Rectal smooth muscle tissue (tissue), 1 donor: ENCODE measurements around the gene CEP192.
"Not testable (repeated sequence)": the region's sequence is repeated elsewhere in the genome, so short reads cannot be mapped to it uniquely, and the experiment has no call there.

Experiments
- H3K27ac ChIP-seq: one replicate; pipeline ENCODE4 v1.7.0; 2013; ENCODE audit warnings: low read depth, low read length, inconsistent platforms
- H3K27me3 ChIP-seq: one replicate; pipeline ENCODE4 v1.7.0; 2013; ENCODE audit warnings: low read length; ENCODE audit not compliant: control insufficient read depth, insufficient read depth
- H3K36me3 ChIP-seq: one replicate; pipeline ENCODE4 v1.7.0; 2013; ENCODE audit warnings: low read length; ENCODE audit not compliant: control insufficient read depth, insufficient read depth
- H3K4me1 ChIP-seq: one replicate; pipeline ENCODE4 v1.7.0; 2013; ENCODE audit warnings: low read length; ENCODE audit not compliant: control insufficient read depth, insufficient read depth
- H3K4me3 ChIP-seq: one replicate; pipeline ENCODE4 v1.7.0; 2013; ENCODE audit warnings: low read length
- H3K9ac ChIP-seq: one replicate; pipeline ENCODE4 v1.7.0; 2013; ENCODE audit warnings: low read length

CEP192 gene

DNA sequence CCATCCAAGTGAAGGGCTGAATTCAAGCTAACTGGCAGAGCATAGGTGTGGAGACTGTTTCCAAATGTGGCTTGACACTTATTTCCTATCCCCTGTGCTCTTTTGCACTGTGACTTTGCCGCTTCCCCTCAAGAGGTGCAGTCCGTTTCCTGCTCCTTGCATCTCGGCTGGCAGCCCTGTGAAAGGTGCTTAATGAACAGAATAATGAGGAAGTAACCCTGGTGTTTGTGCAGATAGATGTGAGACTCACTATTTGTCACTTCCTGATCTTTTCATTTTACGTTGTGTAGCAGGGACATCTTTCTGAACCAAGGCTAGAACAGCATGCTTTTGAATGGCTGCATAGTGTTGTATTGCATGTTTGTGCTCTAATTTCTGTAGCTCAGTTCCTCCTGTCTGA lies 60.8 kb downstream of the CEP192 start:
- Histone ChIP-seq H3K27ac (no peak overlapping the region), H3K9ac (no peak overlapping the region), H3K4me3 (no peak overlapping the region), H3K27me3 (no peaks in the 10 kb centered on the region), H3K36me3 (peaks cover 33% of the 10 kb centered on the region), H3K4me1 (no peaks in the 10 kb centered on the region)

DNA sequence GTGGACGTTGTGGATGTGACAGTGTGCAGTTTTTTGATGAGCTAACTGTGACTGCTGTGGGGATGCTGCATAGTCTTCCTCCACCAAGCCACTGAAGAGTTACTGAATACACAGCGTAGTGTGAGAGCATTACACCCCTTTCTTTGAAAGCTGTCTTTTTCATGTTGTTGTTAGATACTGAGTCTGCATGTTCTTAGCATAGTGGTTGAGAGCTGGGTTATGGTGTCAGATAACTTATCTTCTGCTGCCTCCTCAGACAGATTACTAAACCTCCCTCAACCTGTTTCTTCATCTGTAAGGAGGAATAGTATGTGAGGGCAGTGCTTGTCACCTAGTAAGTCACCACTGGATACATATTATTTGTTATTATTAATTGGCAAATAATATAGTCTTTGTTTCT lies 63.2 kb downstream of the CEP192 start:
- H3K9ac ChIP-seq = no peak overlapping the region
- H3K4me1 ChIP-seq = no peaks in the 10 kb centered on the region
- no peaks in the 10 kb centered on the region for H3K27me3 ChIP-seq
- no peak overlapping the region for H3K27ac ChIP-seq
- no peak overlapping the region for H3K4me3 ChIP-seq
- peaks cover 37% of the 10 kb centered on the region for H3K36me3 ChIP-seq

DNA sequence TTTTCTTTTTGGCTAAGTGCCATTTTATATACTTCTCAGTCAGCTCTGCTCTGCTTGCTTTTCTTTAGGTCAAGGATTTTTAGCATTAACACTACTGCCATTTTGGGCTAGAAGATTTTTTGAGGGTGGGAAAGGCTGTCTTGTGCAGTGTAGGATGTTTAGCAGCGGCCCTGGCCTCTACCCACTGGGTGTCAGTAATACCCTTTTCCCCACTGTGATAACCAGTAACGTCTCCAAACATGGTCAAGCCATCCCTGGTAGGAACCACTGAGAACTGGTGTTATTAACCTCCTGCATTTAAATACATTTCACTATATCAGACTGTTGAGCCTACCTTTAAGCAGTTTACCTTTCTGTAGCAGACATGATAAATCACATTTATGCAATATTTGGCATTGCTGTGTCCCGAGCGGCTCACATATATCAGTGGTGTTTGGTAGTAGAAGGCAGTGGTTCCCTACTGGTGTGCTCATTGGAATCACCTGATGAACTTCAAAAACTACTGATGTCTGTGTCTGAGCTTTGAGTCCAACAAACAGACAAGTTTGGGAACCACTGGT lies 70.5 kb downstream of the CEP192 start:
- no peak overlapping the region for H3K4me3 ChIP-seq
- no peaks in the 10 kb centered on the region for H3K27me3 ChIP-seq
- no peak overlapping the region for H3K9ac ChIP-seq
- peaks cover 15% of the 10 kb centered on the region for H3K36me3 ChIP-seq
- H3K27ac ChIP-seq = no peak overlapping the region
- no peaks in the 10 kb centered on the region for H3K4me1 ChIP-seq

DNA sequence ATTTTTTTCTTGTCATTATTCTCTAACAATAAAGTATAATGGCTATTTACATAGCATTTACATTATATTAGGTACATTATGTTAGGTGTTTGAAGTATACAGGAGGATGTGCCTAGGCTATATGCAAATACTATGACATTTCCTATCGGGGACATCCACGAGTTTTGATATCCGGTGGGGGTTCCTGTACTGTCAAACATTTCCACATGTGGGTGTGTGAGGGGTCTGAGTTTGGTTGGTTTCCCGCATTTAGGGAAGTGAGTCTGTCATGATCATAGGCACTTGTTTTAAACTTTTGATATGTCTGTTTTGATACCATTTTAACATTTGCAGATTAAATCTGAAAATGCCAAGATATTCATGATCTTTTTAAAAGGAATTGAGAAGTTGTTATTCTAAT lies 76.0 kb downstream of the CEP192 start:
- Histone ChIP-seq H3K27ac (no peak overlapping the region), H3K36me3 (peaks cover 11% of the 10 kb centered on the region), H3K4me1 (no peaks in the 10 kb centered on the region), H3K4me3 (no peak overlapping the region), H3K27me3 (no peaks in the 10 kb centered on the region), H3K9ac (no peak overlapping the region)

DNA sequence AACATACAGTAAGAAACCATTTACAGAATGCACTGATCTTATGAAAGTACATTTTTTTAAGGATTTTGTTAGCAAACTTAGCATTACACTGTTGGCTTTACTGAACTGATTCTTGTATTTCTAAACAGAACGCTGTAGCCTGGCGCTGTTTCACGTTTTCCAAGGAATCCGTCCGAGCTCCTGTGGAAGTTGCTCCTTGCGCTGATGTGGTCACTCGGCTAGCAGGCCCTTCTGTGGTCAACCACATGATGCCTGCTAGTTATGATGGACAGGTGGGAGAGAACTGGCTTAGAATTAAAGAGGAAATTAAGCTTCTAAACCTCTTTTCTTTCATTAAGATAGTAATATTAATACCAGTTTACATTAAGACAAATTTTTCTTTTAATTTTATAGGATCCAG lies 76.8 kb downstream of the CEP192 start:
- H3K36me3 ChIP-seq = peaks cover 10% of the 10 kb centered on the region
- no peaks in the 10 kb centered on the region for H3K4me1 ChIP-seq
- no peak overlapping the region for H3K9ac ChIP-seq
- no peak overlapping the region for H3K4me3 ChIP-seq
- no peaks in the 10 kb centered on the region for H3K27me3 ChIP-seq
- no peak overlapping the region for H3K27ac ChIP-seq

DNA sequence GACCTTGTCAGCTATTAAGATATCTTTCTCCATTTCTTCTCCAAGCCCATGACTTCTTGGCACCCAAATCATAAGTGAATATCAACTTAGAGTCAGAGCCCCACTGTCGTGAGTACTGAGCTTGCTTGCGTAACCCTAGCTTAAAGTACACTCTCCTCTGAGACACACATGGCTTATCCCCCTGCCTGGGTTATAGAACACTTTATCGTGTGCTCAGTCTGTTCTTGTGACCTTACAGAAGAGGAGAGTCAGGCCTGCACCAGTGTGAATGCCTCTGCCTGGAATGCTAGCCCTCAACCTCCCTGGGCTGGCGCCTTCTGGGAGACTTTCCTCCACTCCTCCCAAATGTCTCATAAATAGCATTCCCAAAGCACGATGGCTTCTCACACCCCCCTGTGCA lies 79.3 kb downstream of the CEP192 start:
- H3K36me3 ChIP-seq = peaks cover 13% of the 10 kb centered on the region
- H3K9ac ChIP-seq = no peak overlapping the region
- H3K27ac ChIP-seq = no peak overlapping the region
- no peak overlapping the region for H3K4me3 ChIP-seq
- no peaks in the 10 kb centered on the region for H3K27me3 ChIP-seq
- H3K4me1 ChIP-seq = no peaks in the 10 kb centered on the region

DNA sequence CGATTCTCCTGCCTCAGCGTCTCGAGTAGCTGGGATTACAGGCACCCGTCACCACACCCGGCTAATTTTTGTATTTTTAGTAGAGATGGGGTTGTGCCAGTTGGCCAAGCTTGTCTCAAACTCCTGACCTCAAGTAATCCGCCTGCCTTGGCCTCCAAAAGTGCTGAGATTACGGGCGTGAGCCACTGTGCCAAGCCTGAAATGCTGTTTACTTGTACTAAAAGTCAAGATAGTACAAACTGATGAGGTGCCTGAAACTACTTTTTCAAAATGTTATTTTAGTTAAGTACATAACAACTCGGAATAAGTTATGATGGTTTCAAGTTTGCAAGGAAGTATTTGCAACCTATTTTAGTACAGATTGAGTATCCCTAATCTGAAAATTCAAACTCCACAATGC lies 85.7 kb downstream of the CEP192 start:
- Histone ChIP-seq H3K4me1 (no peaks in the 10 kb centered on the region), H3K27ac (no peak overlapping the region), H3K36me3 (peaks cover 3% of the 10 kb centered on the region), H3K9ac (no peak overlapping the region), H3K27me3 (no peaks in the 10 kb centered on the region), H3K4me3 (no peak overlapping the region)

DNA sequence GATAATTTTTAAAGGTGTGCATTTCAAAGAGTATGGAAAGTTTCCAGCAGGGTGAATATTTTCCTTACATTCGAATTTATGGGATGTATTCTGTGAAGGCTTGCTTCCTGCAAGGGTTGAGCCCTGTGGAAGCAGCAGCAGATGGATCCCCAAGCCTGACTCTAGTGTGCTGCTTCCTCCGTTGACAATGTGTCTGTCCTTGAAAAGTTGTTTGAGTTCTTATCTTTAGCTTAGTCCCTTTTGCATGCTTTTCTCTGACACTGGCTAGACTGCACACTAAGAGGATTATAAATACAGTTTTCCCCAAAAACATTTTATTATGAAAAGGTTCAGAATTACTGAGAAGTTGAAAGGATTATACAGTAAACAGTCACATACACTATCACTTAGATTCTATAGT lies 86.3 kb downstream of the CEP192 start:
- Histone ChIP-seq H3K9ac (no peak overlapping the region), H3K27ac (no peak overlapping the region), H3K36me3 (peaks cover 3% of the 10 kb centered on the region)

DNA sequence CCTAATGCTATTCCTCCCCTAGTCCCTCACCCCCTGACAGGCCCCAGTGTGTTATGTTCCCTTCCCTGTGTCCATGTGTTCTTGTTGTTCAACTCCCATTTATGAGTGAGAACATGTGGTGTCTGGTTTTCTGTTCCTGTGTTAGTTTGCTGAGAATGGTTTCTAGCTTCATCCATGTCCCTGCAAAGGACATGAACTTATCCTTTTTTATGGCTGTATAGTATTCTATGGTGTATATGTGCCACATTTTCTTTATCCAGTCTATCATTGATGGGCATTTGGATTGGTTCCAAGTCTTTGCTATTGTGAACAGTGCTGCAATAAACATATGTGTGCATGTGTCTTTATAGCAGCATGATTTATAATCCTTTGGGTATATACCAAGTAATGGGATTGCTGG lies 86.9 kb downstream of the CEP192 start:
- not testable (repeated sequence) for H3K27me3 ChIP-seq, H3K4me3 ChIP-seq, H3K36me3 ChIP-seq, H3K9ac ChIP-seq, H3K27ac ChIP-seq, H3K4me1 ChIP-seq

More for the DNA sequence above, 86.3 kb downstream of the CEP192 start:
- Histone ChIP-seq H3K27me3 (no peaks in the 10 kb centered on the region), H3K4me1 (no peaks in the 10 kb centered on the region), H3K4me3 (no peak overlapping the region)

DNA sequence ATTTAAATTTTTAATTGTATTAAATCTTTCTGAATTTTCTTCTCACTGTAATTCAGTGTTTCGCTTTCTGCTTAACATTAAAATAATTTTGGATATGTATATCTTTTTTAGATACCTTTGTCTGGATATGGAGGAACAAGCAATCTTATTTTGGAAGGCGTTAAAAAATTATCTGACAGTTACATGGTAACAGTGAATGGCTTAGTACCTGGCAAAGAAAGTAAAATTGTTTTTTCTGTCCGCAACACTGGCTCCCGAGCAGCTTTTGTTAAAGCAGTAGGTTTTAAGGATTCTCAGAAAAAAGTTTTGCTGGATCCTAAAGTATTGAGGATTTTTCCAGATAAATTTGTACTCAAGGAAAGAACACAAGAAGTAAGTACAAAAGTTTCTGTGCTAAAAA lies 95.7 kb downstream of the CEP192 start:
- Histone ChIP-seq H3K27ac (no peak overlapping the region), H3K4me1 (no peaks in the 10 kb centered on the region), H3K27me3 (no peaks in the 10 kb centered on the region), H3K9ac (no peak overlapping the region), H3K4me3 (no peak overlapping the region), H3K36me3 (peaks cover 9% of the 10 kb centered on the region)

DNA sequence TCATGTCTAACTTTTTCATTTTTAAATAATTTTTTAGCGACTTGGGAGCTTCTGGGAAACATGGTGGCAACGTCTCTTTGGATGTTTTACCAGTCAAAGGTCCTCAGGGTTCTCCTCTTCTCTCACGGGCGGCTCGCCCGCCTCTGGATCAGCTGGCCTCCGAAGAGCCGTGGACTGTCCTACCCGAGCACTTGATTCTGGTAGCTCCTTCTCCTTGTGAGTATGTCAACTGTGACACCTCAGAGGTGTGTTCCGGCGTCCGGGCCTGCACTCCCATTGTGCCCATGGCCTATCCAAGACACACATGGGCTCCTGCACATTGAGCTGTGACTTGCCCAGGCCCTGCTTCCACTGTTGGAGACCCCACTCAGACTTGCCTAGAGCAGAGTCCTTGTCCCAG lies 104.3 kb downstream of the CEP192 start:
- Histone ChIP-seq H3K4me3 (no peak overlapping the region), H3K27ac (no peak overlapping the region), H3K27me3 (no peaks in the 10 kb centered on the region), H3K4me1 (no peaks in the 10 kb centered on the region), H3K9ac (no peak overlapping the region), H3K36me3 (peaks cover 23% of the 10 kb centered on the region)

DNA sequence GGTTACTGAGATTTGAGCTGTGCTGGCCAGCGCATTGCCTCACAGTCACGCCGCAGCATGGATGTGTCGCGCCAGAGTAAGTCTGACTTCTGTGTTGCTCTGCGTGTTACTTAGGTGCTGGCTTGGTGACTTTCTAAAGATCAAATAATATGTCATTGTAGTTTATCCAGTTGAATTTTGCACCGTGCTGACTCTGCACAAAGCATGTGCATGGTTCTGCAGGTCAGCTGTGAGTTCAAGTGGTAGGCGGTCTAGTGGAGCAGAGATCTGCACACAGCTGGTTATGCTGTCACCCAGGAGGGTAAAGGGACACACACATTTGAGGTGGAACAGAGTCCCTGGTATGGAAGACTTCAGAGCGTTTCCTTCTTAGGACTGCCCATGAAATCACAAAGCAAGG lies 105.1 kb downstream of the CEP192 start:
- H3K9ac ChIP-seq = no peak overlapping the region
- H3K27ac ChIP-seq = no peak overlapping the region
- H3K4me1 ChIP-seq = no peaks in the 10 kb centered on the region
- peaks cover 18% of the 10 kb centered on the region for H3K36me3 ChIP-seq
- no peak overlapping the region for H3K4me3 ChIP-seq
- no peaks in the 10 kb centered on the region for H3K27me3 ChIP-seq

DNA sequence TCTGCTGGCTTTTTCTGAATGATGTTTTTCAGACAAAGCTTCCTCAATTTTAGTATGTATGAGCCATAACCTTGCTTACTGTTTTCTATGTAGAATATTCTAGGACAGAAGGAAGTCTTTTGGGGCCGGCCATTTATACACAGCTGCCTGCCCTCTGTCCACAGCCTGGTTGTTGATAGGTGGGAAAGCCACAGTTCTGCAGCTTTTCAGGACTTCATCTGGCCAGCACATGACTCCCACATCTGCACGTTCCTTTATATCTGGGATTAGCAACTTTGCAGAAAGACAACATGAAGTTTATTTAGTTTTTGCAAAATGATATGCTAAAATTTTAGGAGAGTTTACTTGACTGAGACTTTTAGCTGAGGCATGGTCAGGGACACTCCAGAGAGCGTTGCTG lies 105.6 kb downstream of the CEP192 start:
- Histone ChIP-seq H3K27ac (no peak overlapping the region), H3K36me3 (peaks cover 23% of the 10 kb centered on the region), H3K4me1 (no peaks in the 10 kb centered on the region), H3K9ac (no peak overlapping the region), H3K27me3 (no peaks in the 10 kb centered on the region), H3K4me3 (no peak overlapping the region)
